Neural cell (in vitro differentiated cells): ENCODE data around the gene ZC2HC1B. TPM values are rescaled to one million over a fixed set of nuclear protein-coding genes. Genes with fewer than 3 reads are reported as not detected.

Experiments used
- H2AFZ ChIP-seq: fragments of 200-600, 300-800 bp; sonication (generic), shearing (Covaris generic); 2 replicates; pipeline ENCODE4 v1.6.0; 2014; ENCODE audit warnings: low read depth, mild to moderate bottlenecking, antibody characterized with exemption, low read length, moderate library complexity
- H3F3A ChIP-seq: fragments of 200-600 bp; shearing (Covaris generic); 2 replicates; pipeline ENCODE4 v1.6.1; 2016; ENCODE audit warnings: mild to moderate bottlenecking, moderate library complexity, mixed read lengths, antibody characterized with exemption, low read length; ENCODE audit not compliant: insufficient read depth, poor library complexity, severe bottlenecking
- H3K27ac ChIP-seq: fragments of 200-600, 300-800 bp; sonication (generic), shearing (Covaris generic); 2 replicates; pipeline ENCODE4 v1.5.1; 2014; ENCODE audit warnings: mild to moderate bottlenecking, low read length, moderate library complexity
- H3K27me3 ChIP-seq: fragments of 300-800, 200-600 bp; sonication (generic), shearing (Covaris generic); 2 replicates; pipeline ENCODE4 v1.6.0; 2014; ENCODE audit warnings: mild to moderate bottlenecking, low read depth, low read length, moderate library complexity; ENCODE audit not compliant: insufficient read depth
- H3K36me3 ChIP-seq: fragments of 300-800, 200-600 bp; sonication (generic), shearing (Covaris generic); 2 replicates; pipeline ENCODE4 v1.5.1; 2014; ENCODE audit warnings: mild to moderate bottlenecking, antibody characterized with exemption, low read length, moderate library complexity; ENCODE audit not compliant: insufficient read depth
- H3K4me2 ChIP-seq: fragments of 300-800, 200-600 bp; sonication (generic), shearing (Covaris generic); 2 replicates; pipeline ENCODE4 v1.6.0; 2014; ENCODE audit warnings: mild to moderate bottlenecking, low read length
- H3K4me3 ChIP-seq: fragments of 300-800, 200-600 bp; sonication (generic), shearing (Covaris generic); 2 replicates; pipeline ENCODE4 v1.5.1; 2014; ENCODE audit warnings: mild to moderate bottlenecking, low read length, moderate library complexity
- H3K79me2 ChIP-seq: fragments of 200-600 bp; shearing (Covaris generic); replicated peaks from 2 replicates; pipeline ENCODE4 v1.6.0; 2014; ENCODE audit warnings: mild to moderate bottlenecking, low read length, moderate library complexity; ENCODE audit not compliant: insufficient read depth
- H3K9ac ChIP-seq: fragments of 300-800, 200-600 bp; sonication (generic), shearing (Covaris generic); 2 replicates; pipeline ENCODE4 v1.6.1; 2016; ENCODE audit warnings: mild to moderate bottlenecking, low read length, mixed read lengths
- H3K9me2 ChIP-seq: fragments of 200-600 bp; shearing (Covaris generic); 2 replicates; pipeline ENCODE4 v1.6.1; 2016; ENCODE audit warnings: mild to moderate bottlenecking, low read length, mixed read lengths; ENCODE audit not compliant: insufficient read depth
- H3K9me3 ChIP-seq: fragments of 200-600, 300-800 bp; sonication (generic), shearing (Covaris generic); 2 replicates; pipeline ENCODE4 v1.6.1; 2016; ENCODE audit warnings: mild to moderate bottlenecking, mixed run types, low read length, moderate library complexity, mixed read lengths
- H4K20me1 ChIP-seq: fragments of 200-600 bp; shearing (Covaris generic); 2 replicates; pipeline ENCODE4 v1.6.1; 2016; ENCODE audit warnings: mild to moderate bottlenecking, mixed run types; ENCODE audit not compliant: insufficient read depth
- EP300 ChIP-seq: fragments of 450-650 bp; conservative IDR thresholded peaks from 2 replicates; pipeline ENCODE4 v1.6.1; 2014; ENCODE audit warnings: antibody characterized with exemption, mild to moderate bottlenecking, moderate library complexity; ENCODE audit not compliant: poor library complexity, severe bottlenecking
- EZH2 ChIP-seq: fragments of 200-600, 300-800 bp; shearing (Covaris generic), sonication (generic); IDR thresholded peaks from 2 replicates; pipeline ENCODE4 v1.6.1; 2014; ENCODE audit warnings: antibody characterized with exemption, low read length, borderline replicate concordance, mild to moderate bottlenecking; ENCODE audit not compliant: insufficient read depth, poor library complexity, severe bottlenecking
- MXI1 ChIP-seq: fragments of 450-650 bp; conservative IDR thresholded peaks from 2 replicates; pipeline ENCODE4 v1.6.1; 2014; ENCODE audit warnings: antibody characterized with exemption, mild to moderate bottlenecking; ENCODE audit not compliant: poor library complexity, severe bottlenecking
- POLR2AphosphoS5 ChIP-seq: IDR thresholded peaks from 2 replicates; pipeline ENCODE4 v1.6.1; 2012
- RAD21 ChIP-seq: fragments of 450-650 bp; conservative IDR thresholded peaks from 2 replicates; pipeline ENCODE4 v1.6.1; 2014; ENCODE audit warnings: antibody characterized with exemption, mild to moderate bottlenecking, moderate library complexity
- SMC3 ChIP-seq: fragments of 450-650 bp; conservative IDR thresholded peaks from 2 replicates; pipeline ENCODE4 v1.6.1; 2014; ENCODE audit warnings: antibody characterized with exemption, mild to moderate bottlenecking, moderate library complexity; ENCODE audit not compliant: poor library complexity
- TAF1 ChIP-seq: IDR thresholded peaks from 2 replicates; pipeline ENCODE4 v1.6.1; 2012; ENCODE audit warnings: low read depth
- polyA plus RNA-seq: library from polyadenylated mRNA; depleted of rRNA; stranded (reverse); fragments of >200 nt; gene quantifications from 2 replicates; pipeline ENCODE4 v1.2.3, GENCODE V29; 2014
- TF ChIP-seq, protein P1 (sequence below): IDR thresholded peaks from 2 replicates; pipeline ENCODE4 v1.6.1; 2012; ENCODE audit warnings: borderline replicate concordance
- TF ChIP-seq, protein P2 (sequence below): fragments of 450-650 bp; IDR thresholded peaks from 2 replicates; pipeline ENCODE4 v1.5.1; 2014; ENCODE audit warnings: antibody characterized with exemption, mild to moderate bottlenecking, moderate library complexity; ENCODE audit not compliant: poor library complexity, severe bottlenecking

ZC2HC1B gene
- polyA plus RNA-seq, 1 donor from 2014 or later, result not detected

GRCh38 chr6:143901885-143902750 is 37.8 kb downstream of the ZC2HC1B start:
- TF ChIP-seq RAD21, result no peak
- TF ChIP-seq TAF1, result no peak
- no peak for TF ChIP-seq MXI1
- TF ChIP-seq, protein P1, sequence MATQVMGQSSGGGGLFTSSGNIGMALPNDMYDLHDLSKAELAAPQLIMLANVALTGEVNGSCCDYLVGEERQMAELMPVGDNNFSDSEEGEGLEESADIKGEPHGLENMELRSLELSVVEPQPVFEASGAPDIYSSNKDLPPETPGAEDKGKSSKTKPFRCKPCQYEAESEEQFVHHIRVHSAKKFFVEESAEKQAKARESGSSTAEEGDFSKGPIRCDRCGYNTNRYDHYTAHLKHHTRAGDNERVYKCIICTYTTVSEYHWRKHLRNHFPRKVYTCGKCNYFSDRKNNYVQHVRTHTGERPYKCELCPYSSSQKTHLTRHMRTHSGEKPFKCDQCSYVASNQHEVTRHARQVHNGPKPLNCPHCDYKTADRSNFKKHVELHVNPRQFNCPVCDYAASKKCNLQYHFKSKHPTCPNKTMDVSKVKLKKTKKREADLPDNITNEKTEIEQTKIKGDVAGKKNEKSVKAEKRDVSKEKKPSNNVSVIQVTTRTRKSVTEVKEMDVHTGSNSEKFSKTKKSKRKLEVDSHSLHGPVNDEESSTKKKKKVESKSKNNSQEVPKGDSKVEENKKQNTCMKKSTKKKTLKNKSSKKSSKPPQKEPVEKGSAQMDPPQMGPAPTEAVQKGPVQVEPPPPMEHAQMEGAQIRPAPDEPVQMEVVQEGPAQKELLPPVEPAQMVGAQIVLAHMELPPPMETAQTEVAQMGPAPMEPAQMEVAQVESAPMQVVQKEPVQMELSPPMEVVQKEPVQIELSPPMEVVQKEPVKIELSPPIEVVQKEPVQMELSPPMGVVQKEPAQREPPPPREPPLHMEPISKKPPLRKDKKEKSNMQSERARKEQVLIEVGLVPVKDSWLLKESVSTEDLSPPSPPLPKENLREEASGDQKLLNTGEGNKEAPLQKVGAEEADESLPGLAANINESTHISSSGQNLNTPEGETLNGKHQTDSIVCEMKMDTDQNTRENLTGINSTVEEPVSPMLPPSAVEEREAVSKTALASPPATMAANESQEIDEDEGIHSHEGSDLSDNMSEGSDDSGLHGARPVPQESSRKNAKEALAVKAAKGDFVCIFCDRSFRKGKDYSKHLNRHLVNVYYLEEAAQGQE, result no peak
- Histone ChIP-seq H3K9ac (no peak overlapping the region), H3K4me3 (no peak overlapping the region), H3K79me2 (no peaks in the 10 kb centered on the region), H3K9me3 (no peaks in the 10 kb centered on the region), H3K27me3 (no peaks in the 10 kb centered on the region), H3F3A (no peaks in the 10 kb centered on the region), H3K27ac (no peak overlapping the region), H3K36me3 (no peaks in the 10 kb centered on the region), H3K9me2 (no peaks in the 10 kb centered on the region), H3K4me2 (no peak overlapping the region), H2AFZ (no peak overlapping the region), H4K20me1 (no peaks in the 10 kb centered on the region)

DNA sequence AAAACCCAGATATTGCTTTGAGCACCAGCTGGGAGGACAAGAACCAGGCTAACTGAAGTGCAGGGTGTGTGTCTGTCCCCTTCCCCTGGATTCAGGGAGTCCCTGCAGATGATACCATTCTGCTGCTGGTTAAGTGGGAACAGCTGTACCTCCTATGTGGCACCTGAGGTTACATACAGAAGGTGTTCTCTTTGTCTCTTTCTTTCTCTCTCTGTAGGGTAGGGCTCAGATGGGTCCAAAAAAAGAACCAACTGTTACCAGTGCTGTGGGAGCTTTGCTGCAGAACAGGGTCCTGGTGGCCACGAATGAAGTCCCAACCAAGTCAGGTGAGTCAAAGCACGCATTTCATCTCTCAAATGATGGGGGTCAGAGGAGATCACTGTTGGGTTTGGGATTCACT is 38.6 kb downstream of the ZC2HC1B start:
- no peak overlapping the region for H3K9ac ChIP-seq
- H3F3A ChIP-seq, result no peaks in the 10 kb centered on the region
- no peaks in the 10 kb centered on the region for H3K9me3 ChIP-seq
- no peaks in the 10 kb centered on the region for H3K36me3 ChIP-seq
- no peak overlapping the region for H3K4me3 ChIP-seq
- TF ChIP-seq EZH2, result no peak
- TF ChIP-seq POLR2AphosphoS5, result no peak
- TF ChIP-seq, protein P2, sequence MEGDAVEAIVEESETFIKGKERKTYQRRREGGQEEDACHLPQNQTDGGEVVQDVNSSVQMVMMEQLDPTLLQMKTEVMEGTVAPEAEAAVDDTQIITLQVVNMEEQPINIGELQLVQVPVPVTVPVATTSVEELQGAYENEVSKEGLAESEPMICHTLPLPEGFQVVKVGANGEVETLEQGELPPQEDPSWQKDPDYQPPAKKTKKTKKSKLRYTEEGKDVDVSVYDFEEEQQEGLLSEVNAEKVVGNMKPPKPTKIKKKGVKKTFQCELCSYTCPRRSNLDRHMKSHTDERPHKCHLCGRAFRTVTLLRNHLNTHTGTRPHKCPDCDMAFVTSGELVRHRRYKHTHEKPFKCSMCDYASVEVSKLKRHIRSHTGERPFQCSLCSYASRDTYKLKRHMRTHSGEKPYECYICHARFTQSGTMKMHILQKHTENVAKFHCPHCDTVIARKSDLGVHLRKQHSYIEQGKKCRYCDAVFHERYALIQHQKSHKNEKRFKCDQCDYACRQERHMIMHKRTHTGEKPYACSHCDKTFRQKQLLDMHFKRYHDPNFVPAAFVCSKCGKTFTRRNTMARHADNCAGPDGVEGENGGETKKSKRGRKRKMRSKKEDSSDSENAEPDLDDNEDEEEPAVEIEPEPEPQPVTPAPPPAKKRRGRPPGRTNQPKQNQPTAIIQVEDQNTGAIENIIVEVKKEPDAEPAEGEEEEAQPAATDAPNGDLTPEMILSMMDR, result no peak
- TF ChIP-seq MXI1, result no peak
- TF ChIP-seq, protein P1, result no peak
- TF ChIP-seq EP300, result no peak
- TF ChIP-seq RAD21, result no peak
- TF ChIP-seq TAF1, result no peak
- TF ChIP-seq SMC3, result no peak
- no peaks in the 10 kb centered on the region for H4K20me1 ChIP-seq
- H3K27ac ChIP-seq, result no peak overlapping the region
- no peaks in the 10 kb centered on the region for H3K79me2 ChIP-seq
- H3K9me2 ChIP-seq, result no peaks in the 10 kb centered on the region
- H2AFZ ChIP-seq, result no peak overlapping the region
- no peaks in the 10 kb centered on the region for H3K27me3 ChIP-seq
- H3K4me2 ChIP-seq, result no peak overlapping the region
